Right lobe of liver (tissue), 6 donors: Measurements from ENCODE around the gene MYO15A. TPM values are rescaled to one million over a fixed set of nuclear protein-coding genes. Genes with fewer than 3 reads are reported as not detected.

ENCODE experiments used
- ATAC-seq, 4 donors: fragments of 200-7000 bp; cut with Tn5 transposase; one replicate each; pipeline ENCODE4 v1.9.1; 2020; ENCODE audit warnings: mild to moderate bottlenecking in 4 of 4, moderate library complexity in 4 of 4
- DNase-seq, 3 donors: peaks; one replicate each; pipeline ENCODE4 v3.0.0-alpha.2; 2020
- H3K27ac ChIP-seq, 3 donors: fragments of 200-600 bp; one replicate each; pipeline ENCODE4 v1.8.0; 2022
- H3K27me3 ChIP-seq, 2 donors: fragments of 200-600 bp; one replicate each; pipeline ENCODE4 v1.8.0; 2022
- H3K36me3 ChIP-seq, 4 donors: fragments of 200-600 bp; sonication (generic) in 1 of 4; one replicate each; pipeline versions ENCODE4 v1.5.1 to v1.8.0; 2017 to 2022; ENCODE audit warnings: control low read depth in 1 of 4
- H3K4me1 ChIP-seq, 4 donors: fragments of 200-600 bp; sonication (generic) in 1 of 4; one replicate each; pipeline versions ENCODE4 v1.5.1 to v1.8.0; 2017 to 2022; ENCODE audit warnings: control low read depth in 1 of 4
- H3K4me3 ChIP-seq, 3 donors: fragments of 200-600 bp; one replicate each; pipeline ENCODE4 v1.8.0; 2022
- H3K9me3 ChIP-seq, 4 donors: fragments of 200-600 bp; sonication (generic) in 1 of 4; one replicate each; pipeline versions ENCODE4 v1.5.1 to v1.8.0; 2017 to 2022; ENCODE audit warnings: control low read depth in 1 of 4
- POLR2A ChIP-seq: fragments of 450-650 bp; IDR thresholded peaks from one replicate; pipeline ENCODE4 v1.6.1; 2017; ENCODE audit warnings: antibody characterized with exemption, mild to moderate bottlenecking
- WGBS: methylation state at CpG from one replicate; pipeline ENCODE4 v1.1.6; 2018; ENCODE audit warnings: low coverage, low lambda C conversion rate; ENCODE audit not compliant: insufficient coverage; ENCODE audit errors: missing lambda C conversion rate; 5-methylcytosine and 5-hydroxymethylcytosine counted together
- intact Hi-C, 2 donors: fragments of 100-400 bp; cut with DNase I; formaldehyde crosslinking; loops; one replicate each; pipeline versions ENCODE4 v1.11.2 to v1.14.1; 2022
- long read RNA-seq: library from polyadenylated mRNA; unstranded; transcript quantifications from one replicate; pipeline ENCODE4 v2.0.0, GENCODE V29; 2019
- total RNA-seq, 6 experiments: library from RNA; depleted of rRNA in 2 of 6; stranded (reverse); fragments of >200 nt in 2 of 6; fragmentation: NEBNext Ultra II Directional in 3 of 6; extraction: Animal tissue kit (Norgen Biotek cat#: 25700) in 3 of 6; gene quantifications; one replicate each; pipeline versions ENCODE4 v1.1.0 to v1.2.4, GENCODE V29; 2016 to 2023
- TF ChIP-seq, protein P1 (sequence below), 4 donors: fragments of 200-600 bp in 3 of 4; fragments of 450-650 bp in 1 of 4; IDR thresholded peaks; one replicate each; pipeline versions ENCODE4 v1.5.1 to v1.8.0; 2016 to 2022; ENCODE audit warnings: antibody characterized with exemption in 4 of 4, mild to moderate bottlenecking in 2 of 4
- donor health status: DM: no; HTN: yes; CAD: no.
- donor health status: DM: no; HTN: no; CAD: no.
- donor health status: DM: no; HTN: no; CAD: no.
- donor health status: DM: no; HTN: yes; CAD: no.
- donor health status: DM: no; HTN: yes; CAD: no.

MYO15A gene, protein sequence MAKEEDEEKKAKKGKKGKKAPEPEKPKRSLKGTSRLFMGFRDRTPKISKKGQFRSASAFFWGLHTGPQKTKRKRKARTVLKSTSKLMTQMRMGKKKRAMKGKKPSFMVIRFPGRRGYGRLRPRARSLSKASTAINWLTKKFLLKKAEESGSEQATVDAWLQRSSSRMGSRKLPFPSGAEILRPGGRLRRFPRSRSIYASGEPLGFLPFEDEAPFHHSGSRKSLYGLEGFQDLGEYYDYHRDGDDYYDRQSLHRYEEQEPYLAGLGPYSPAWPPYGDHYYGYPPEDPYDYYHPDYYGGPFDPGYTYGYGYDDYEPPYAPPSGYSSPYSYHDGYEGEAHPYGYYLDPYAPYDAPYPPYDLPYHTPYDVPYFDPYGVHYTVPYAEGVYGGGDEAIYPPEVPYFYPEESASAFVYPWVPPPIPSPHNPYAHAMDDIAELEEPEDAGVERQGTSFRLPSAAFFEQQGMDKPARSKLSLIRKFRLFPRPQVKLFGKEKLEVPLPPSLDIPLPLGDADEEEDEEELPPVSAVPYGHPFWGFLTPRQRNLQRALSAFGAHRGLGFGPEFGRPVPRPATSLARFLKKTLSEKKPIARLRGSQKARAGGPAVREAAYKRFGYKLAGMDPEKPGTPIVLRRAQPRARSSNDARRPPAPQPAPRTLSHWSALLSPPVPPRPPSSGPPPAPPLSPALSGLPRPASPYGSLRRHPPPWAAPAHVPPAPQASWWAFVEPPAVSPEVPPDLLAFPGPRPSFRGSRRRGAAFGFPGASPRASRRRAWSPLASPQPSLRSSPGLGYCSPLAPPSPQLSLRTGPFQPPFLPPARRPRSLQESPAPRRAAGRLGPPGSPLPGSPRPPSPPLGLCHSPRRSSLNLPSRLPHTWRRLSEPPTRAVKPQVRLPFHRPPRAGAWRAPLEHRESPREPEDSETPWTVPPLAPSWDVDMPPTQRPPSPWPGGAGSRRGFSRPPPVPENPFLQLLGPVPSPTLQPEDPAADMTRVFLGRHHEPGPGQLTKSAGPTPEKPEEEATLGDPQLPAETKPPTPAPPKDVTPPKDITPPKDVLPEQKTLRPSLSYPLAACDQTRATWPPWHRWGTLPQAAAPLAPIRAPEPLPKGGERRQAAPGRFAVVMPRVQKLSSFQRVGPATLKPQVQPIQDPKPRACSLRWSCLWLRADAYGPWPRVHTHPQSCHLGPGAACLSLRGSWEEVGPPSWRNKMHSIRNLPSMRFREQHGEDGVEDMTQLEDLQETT (N-terminal part only)
- total RNA-seq, result 1 to 10 TPM in 4 of 6 experiments, under 1 TPM in 2; 0.19 to 6.2 (median 1.5) TPM
- long read RNA-seq, partial matches to known transcripts, result 1 of 1 reads
- long read RNA-seq, other reads (novel, unspliced or antisense), result 0 of 1 reads

DNA sequence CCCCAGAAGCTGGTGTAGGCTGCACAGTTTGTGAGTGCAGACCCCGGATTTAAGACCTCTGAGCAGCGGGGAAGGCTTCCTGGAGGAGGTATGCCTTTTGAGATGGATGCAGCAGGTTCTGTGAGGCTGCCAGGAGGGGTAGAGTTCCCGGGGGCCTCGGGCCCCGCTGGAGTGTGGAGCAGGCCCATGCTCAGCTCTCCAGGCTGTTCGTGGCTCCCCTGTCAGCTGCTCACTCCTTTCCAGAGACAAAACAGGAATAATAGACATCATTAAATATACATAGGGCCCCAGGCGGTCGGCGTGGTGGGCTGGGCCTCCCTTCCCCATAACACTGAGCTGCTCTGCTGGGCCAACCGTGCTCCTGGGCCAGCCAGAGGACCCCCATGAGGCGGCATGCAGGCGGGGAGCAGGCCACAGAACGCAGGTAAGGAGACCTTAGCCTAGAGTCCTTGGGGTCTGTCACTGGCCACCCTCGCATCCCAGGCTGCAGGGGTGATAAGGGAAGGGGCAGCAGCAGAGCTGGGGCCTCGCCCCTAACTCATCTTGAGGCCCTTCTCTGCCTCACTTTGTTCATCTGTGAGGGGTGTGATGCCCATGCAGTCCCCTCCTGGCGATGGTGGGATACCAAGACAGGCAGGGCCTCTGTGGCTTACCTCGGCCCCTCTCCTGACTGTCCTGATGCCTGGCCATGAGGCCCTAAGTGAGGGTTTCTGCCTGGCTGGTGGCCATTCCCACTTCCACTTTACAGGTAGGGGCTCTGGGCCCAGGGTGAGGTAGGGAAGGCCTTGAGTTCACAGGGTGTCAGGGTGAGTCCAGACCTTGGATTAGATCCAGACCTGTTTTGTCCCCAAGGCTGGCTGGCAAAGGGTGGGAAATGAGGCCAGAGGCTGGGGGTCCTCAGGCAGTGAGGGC is at the start of gene MYO15A:
Gene MYO15A (plus strand): TSS at position 356 of the 912 bp plus-strand sequence. CDS start 10,045 bp downstream, outside the sequence.
- 86% methylated on average over 4 of the region's 17 CpGs for WGBS
- peaks cover 0 to 23% (median 4%) of the 10 kb centered on the region in 4 donors for H3K36me3 ChIP-seq

DNA sequence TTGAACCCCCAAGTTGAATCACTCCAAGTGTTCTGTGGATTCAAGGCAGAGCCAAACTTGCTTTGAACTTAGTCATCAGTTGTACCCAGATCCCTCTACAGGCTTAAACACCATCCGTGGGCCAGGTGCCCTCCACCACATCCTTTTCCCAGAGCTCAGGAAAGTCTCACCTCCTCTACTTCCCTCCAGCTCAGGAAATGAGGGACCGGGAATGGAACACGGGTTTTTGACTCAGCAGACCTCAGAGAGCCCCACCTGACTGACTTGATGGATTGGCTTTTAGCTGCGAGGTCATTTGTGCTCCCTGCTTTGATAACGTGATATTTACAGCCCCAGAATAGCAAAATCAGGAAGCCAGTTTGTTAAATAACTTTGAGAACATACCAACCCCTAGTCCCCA is 49.3 kb upstream of the MYO15A start:
- no peak for ATAC-seq
- Histone ChIP-seq H3K36me3 (peaks cover 0 to 67% (median 7%) of the 10 kb centered on the region in 4 donors), H3K4me1 (no peaks in the 10 kb centered on the region), H3K27me3 (no peaks in the 10 kb centered on the region), H3K9me3 (no peaks in the 10 kb centered on the region), H3K4me3 (no peak overlapping the region), H3K27ac (no peak overlapping the region)
- intact Hi-C loops, result no loop called here
- DNase-seq, result no peak
- 63% methylated on average over 5 of the region's 5 CpGs for WGBS
- TF ChIP-seq, protein P1, sequence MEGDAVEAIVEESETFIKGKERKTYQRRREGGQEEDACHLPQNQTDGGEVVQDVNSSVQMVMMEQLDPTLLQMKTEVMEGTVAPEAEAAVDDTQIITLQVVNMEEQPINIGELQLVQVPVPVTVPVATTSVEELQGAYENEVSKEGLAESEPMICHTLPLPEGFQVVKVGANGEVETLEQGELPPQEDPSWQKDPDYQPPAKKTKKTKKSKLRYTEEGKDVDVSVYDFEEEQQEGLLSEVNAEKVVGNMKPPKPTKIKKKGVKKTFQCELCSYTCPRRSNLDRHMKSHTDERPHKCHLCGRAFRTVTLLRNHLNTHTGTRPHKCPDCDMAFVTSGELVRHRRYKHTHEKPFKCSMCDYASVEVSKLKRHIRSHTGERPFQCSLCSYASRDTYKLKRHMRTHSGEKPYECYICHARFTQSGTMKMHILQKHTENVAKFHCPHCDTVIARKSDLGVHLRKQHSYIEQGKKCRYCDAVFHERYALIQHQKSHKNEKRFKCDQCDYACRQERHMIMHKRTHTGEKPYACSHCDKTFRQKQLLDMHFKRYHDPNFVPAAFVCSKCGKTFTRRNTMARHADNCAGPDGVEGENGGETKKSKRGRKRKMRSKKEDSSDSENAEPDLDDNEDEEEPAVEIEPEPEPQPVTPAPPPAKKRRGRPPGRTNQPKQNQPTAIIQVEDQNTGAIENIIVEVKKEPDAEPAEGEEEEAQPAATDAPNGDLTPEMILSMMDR (IDR thresholded peaks at IDR 0.05), result no peak
- no peak for TF ChIP-seq POLR2A

More for the DNA sequence above, at the start of gene MYO15A:
- Histone ChIP-seq H3K27me3 (no peaks in the 10 kb centered on the region), H3K4me1 (peaks cover 0 to 27% (median 6%) of the 10 kb centered on the region in 4 donors), H3K9me3 (no peaks in the 10 kb centered on the region), H3K4me3 (no peak within 1 kb of the TSS), H3K27ac (no peak within 1 kb of the TSS)
- intact Hi-C loops, result no loop called here
- DNase-seq (no peak), ATAC-seq (no peak)
- TF ChIP-seq, protein P1 (IDR thresholded peaks at IDR 0.05), result no peak
- TF ChIP-seq POLR2A, result no peak

DNA sequence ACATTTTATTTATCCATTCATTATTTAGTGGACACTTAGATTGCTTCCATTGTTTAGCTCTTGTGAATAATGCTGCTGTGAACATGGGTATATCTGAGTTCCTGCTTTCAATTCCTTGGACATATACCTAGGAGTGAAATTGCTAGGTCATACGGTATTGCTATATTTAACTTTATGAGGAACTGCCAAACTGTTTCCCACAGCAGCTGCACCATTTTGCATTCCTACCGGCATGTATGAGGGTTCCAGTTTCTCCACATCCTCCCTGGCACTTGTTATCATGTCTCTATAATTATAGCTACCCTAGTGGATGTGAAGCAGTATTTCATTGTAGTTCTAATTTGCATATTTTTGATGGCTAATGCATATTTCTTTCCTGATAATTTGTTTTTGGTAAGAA is 44.5 kb upstream of the MYO15A start:
- WGBS, result 58% methylated on average over 2 of the region's 2 CpGs
- no peak for TF ChIP-seq POLR2A
- TF ChIP-seq, protein P1 (IDR thresholded peaks at IDR 0.05), result no peak
- ATAC-seq (no peak), DNase-seq (no peak)
- Histone ChIP-seq H3K9me3 (no peaks in the 10 kb centered on the region), H3K4me3 (no peak overlapping the region), H3K27ac (no peak overlapping the region), H3K4me1 (no peaks in the 10 kb centered on the region), H3K36me3 (peaks cover 0 to 46% (median 9%) of the 10 kb centered on the region in 4 donors), H3K27me3 (no peaks in the 10 kb centered on the region)
- intact Hi-C loops, result no loop called here
